ENCODE data around the gene ERCC1. TPM values are rescaled to one million over a fixed set of nuclear protein-coding genes. Genes with fewer than 3 reads are reported as not detected.

The ERCC1 gene
- total and polyA plus RNA-seq, 2 of the 13 experiments (the other 11 are each of a cell fraction or from before 2014, with no cell fraction given) = 40.0 to 66.4 TPM

- TF ChIP-seq ZNF142 (CRISPR knock-in tag; IDR thresholded peaks at IDR 0.05) = no peak
- no peak for TF ChIP-seq MLLT10 (CRISPR knock-in tag; IDR thresholded peaks at IDR 0.05)
- TF ChIP-seq ZNF609 (CRISPR knock-in tag; IDR thresholded peaks at IDR 0.05; ENCODE audit: borderline replicate concordance) = no peak
- no peak for TF ChIP-seq ETV5 (CRISPR knock-in tag; IDR thresholded peaks at IDR 0.05; ENCODE audit: borderline replicate concordance)
- TF ChIP-seq ZBTB49 (CRISPR knock-in tag; IDR thresholded peaks at IDR 0.05; ENCODE audit: borderline replicate concordance) = no peak
- TF ChIP-seq ATF2 (CRISPR knock-in tag; IDR thresholded peaks at IDR 0.05) = no peak
- TF ChIP-seq SCMH1 (CRISPR knock-in tag; IDR thresholded peaks at IDR 0.05; ENCODE audit: borderline replicate concordance) = no peak
- peak; percentile 17; the same call in 1 of the 2 replicates for TF ChIP-seq ZNF274 (CRISPR knock-in tag; IDR thresholded peaks at IDR 0.05)
- TF ChIP-seq THAP8 (CRISPR knock-in tag; IDR thresholded peaks at IDR 0.05; ENCODE audit: borderline replicate concordance) = no peak
- no peak for TF ChIP-seq ZNF850 (CRISPR knock-in tag; conservative IDR thresholded peaks at IDR 0.05)
These were observed 20.8 kb upstream of the ERCC1 start (continued) for GRCh38 chr19:45444318-45445041.
